ENCODE results near the gene PDZD8.

Gene PDZD8, protein sequence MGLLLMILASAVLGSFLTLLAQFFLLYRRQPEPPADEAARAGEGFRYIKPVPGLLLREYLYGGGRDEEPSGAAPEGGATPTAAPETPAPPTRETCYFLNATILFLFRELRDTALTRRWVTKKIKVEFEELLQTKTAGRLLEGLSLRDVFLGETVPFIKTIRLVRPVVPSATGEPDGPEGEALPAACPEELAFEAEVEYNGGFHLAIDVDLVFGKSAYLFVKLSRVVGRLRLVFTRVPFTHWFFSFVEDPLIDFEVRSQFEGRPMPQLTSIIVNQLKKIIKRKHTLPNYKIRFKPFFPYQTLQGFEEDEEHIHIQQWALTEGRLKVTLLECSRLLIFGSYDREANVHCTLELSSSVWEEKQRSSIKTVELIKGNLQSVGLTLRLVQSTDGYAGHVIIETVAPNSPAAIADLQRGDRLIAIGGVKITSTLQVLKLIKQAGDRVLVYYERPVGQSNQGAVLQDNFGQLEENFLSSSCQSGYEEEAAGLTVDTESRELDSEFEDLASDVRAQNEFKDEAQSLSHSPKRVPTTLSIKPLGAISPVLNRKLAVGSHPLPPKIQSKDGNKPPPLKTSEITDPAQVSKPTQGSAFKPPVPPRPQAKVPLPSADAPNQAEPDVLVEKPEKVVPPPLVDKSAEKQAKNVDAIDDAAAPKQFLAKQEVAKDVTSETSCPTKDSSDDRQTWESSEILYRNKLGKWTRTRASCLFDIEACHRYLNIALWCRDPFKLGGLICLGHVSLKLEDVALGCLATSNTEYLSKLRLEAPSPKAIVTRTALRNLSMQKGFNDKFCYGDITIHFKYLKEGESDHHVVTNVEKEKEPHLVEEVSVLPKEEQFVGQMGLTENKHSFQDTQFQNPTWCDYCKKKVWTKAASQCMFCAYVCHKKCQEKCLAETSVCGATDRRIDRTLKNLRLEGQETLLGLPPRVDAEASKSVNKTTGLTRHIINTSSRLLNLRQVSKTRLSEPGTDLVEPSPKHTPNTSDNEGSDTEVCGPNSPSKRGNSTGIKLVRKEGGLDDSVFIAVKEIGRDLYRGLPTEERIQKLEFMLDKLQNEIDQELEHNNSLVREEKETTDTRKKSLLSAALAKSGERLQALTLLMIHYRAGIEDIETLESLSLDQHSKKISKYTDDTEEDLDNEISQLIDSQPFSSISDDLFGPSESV

GRCh38 chr10:117375360-117376178 lies at the start of gene PDZD8:
TSS of gene PDZD8 (minus strand) at chr10:117375440. CDS start at chr10:117375227, 213 bp downstream.
- peak; percentile 88 to 94 for DNase-seq

DNA sequence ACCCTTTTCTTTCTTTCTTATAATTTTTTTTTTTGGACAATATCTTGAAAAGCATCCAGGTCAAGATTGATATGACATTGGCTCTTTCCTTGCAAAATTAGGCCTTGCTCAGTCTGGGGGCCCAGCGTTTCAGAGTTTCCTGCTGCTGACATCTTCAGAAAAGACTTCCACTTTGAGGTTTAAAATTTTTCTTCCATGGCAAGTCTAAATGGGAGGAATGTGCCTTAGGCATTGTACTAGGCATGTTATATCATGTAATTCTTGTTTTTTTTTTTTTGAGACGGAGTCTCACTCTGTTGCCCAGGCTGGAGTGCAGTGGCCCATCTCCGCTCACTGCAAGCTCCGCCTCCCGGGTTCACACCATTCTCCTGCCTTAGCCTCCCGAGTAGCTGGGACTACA lies 48.9 kb upstream of the PDZD8 start:
- no peak for DNase-seq

DNA sequence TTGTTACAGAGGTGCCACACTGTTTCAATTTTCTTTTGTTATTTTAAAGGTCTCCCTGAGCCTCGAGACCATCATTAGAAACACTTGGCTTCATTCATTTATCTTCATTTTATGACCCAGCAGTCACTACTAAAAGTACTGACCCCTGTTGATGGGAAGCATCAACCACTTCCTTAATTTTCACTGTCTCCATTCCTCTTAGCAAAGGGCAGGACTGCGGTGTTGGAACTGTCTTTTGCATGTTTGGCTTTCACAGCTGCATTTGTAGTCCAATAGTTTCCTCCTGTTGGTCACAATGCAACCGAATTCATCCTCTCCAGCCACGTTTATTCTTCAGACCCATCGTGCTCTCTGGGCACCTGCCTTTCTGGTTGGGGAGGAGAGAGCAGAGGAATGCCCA lies 46.7 kb upstream of the PDZD8 start:
- no peak for DNase-seq

DNA sequence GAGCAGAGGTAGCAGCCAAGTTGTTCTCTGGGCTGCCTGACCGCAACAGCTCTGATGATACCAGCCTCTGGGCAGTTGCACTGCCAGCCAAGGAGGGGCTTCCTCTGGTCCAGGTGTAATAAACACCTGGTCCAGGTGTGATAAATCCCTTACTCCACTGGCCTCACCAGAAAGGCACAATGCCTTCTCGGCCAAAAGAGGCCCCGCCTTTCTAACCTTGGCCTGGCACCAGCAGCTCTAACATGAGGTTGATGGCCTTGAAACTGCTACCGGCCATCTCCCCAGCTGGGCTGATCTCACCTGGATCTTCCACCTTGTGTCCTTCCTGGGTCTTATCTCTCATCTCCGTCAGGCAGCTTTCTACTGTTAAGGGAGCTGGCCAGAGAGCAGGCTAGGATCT lies 45.5 kb upstream of the PDZD8 start:
- DNase-seq = no peak

GRCh38 chr10:117419921-117420320 lies 44.7 kb upstream of the PDZD8 start:
- DNase-seq = peak in 1 of 2 donors; percentile 12

DNA sequence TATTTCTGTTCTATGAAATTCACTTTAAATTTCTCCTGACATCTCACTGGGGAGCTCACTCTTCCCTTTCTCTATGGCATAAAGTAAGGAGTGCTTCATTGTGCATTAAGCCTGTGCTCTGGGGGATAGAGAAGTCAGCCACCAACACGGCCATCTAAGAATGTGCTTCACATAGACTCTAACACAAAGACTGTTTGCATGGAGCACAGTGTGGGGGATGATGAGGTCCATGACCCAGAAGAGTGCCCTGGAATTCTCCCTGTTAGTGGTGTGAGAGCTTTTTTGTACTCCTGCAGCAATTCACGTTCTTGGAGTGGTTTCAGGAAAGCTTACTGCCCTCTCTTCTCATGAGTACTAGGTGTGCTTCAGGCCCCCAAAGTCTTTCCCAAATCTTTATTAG lies 43.9 kb upstream of the PDZD8 start:
- DNase-seq = no peak

DNA sequence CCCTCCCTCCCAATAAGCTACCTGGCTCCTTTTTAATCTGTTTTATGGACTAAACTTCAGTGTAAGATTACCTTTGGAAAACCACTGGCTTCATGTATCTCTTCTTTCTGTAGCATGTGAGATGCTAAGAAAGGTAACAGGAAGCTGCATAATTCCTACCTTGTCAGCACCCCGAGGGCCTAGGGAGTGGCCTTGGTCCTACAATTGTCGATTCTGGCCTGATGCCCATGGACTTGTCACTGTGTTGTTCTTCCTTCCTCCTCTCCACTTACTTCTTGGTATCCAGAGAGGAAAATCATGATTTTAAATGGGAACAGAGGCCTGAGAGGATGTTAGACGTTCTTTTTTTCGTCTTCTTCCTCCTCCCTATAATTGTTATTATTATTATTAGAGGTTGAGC lies 42.9 kb upstream of the PDZD8 start:
- DNase-seq = no peak

DNA sequence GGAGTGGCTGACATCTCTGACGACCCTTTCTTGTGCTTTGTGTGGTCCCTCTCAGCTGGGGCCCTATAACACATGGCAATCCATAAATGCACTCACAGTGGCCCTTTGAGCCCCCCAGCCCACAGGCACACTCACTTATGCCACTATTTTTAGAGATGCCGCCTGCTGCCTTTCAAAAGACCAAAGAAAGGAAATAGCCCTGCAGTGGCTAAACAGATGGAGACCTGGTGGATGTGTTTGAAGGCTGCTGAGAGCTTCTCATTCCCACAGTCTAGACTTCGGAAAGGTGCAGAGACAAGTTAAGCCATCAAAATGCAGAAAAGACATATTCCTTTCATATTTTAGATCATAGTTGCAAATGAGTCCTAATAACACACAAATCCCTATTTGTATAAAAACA lies 42.0 kb upstream of the PDZD8 start:
- DNase-seq = no peak

GRCh38 chr10:117413928-117414618 lies 38.8 kb upstream of the PDZD8 start:
- DNase-seq = no peak

DNA sequence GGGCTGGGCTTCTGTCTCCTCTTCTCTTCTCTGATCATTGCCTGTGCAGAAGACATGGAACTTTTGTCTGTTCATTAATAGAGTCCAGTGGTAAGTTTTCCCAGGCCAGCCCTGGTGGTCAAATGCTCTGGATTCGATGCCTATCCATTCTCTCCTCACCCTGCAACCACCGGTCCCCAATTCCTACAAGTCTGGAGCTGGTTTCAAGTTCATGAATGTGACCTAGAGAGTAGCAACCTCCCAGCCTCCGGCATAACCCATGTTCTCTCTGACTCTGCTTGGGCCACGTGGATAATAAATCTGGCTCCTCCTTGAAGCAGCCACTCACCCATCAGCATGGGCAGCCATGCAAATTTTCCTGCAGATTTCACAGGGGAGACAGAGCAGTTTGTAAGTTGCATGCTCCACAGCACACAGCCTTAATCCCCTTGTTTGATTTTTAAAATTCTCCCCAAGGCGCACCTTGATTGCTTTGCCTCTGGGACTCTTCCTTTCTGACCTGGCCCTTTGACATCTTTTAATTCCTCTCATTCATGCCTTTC lies 37.3 kb upstream of the PDZD8 start:
- no peak for DNase-seq

DNA sequence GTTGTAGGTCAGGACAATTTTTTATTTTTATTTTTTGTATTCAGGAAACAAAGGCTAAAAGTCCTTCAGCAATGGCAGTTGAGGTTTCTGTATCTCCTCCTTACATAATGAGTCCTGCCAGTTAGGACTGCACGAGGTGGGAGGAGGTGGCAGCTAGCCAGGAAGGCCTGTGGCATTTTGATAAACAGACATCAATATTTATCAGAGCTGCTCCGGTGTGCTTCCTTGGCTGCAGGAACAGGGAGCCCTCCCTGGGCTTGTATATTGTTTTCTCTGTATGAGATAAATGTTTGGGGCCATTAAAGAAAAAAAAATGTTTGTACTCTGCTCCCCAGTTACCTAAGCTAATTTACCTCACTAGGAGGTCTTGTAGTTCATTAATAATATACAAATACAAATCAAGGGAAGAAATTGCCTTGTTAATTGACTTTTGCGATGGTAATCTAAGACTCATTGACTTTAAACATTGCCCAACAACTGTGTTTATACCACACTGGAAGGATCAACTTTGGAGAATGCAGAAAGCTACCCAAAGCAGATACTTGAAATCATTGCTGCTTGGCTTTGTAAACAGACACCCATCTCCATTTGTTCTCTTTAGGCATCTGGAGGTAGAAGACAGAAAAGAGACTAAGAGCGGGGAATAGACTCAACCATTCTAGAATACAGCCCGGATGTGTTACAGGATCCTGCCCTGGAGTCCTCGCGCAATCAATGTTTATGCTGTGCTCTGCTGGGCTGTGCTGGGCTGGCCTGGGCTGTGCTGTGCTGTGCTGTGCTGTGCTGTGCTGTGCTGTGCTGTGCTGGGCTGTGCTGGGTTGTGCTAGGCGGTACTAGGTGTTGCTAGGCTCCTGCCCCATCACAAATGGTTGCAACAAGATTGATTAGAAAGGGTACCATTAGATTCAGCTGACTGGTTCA lies 36.5 kb upstream of the PDZD8 start:
- DNase-seq = no peak

- DNase-seq = no peak
Measured at GRCh38 chr10:117410557-117410956, 35.3 kb upstream of the PDZD8 start.

DNA sequence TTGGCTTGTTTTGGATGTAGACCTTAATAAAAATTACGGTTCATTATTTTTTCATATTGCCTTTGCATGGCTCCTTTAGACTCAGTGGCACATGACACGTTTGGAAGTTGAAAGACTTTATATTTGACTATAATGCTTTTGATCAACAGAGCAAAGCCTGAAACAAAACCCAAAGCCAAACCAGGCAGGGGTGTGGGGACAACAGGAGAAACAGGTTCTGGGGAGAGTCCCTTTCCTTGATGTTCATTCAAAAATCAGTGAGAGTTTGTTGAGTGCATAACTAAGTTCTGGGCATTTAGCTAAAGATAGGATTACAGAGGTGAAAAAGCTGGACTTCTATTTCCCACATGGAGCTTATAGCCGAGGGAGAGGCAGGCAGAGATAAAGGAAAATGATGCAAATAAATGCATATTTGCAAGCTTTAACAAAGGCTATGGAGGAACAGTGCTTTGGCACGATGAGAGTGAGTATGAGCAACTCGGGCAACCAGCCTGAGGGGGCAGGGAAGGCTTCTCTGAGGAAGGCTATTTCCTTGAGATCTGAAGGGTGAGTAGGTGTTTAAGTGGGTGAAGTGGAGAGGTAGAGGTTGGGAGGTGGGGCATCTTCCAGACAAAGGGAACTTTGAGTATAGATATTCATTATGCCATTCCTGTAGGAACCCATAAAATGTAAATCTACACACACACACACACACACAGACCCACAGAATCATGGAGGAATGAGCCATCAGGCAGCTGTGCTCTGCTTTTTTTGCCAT lies 34.5 kb upstream of the PDZD8 start:
- DNase-seq = no peak

- no peak for DNase-seq
Measured at GRCh38 chr10:117408436-117409384, 33.5 kb upstream of the PDZD8 start.

DNA sequence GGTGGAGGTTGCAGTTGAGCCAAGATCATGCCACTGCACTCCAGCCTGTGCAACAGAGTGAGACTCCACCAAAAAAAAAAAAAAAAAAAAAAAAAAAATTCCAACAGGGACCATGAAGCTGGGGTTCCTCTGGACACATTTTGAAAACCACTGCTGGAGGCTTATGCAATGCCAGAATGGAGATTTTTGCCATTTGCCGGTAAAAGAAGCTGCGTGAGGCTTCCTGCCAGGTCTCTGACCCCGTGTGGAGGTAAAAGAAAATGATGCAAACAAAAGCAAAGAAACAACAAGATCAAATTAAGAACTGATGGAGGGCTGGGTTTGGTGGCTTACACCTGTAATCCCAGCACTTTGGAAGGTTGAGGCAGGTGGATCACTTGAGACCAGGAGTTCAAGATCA lies 30.5 kb upstream of the PDZD8 start:
- no peak for DNase-seq

DNA sequence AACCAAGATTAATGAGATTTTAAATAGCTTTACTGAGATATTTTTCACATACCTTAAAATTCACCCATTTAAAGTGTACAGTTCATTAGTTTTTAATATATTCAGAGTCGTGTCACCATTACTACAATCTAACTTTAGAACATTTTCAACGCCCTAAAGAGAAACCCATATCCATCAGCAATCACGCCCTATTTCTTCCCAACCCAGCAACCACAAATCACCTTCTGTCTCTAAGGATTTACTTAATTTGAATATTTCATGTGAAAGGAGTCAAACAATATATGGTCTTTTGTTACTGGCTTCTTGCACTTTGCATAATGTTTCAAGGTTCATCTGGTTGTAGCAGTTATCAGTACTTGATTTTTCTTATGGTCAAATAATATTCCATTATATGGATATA lies 25.1 kb upstream of the PDZD8 start:
- no peak for DNase-seq

DNA sequence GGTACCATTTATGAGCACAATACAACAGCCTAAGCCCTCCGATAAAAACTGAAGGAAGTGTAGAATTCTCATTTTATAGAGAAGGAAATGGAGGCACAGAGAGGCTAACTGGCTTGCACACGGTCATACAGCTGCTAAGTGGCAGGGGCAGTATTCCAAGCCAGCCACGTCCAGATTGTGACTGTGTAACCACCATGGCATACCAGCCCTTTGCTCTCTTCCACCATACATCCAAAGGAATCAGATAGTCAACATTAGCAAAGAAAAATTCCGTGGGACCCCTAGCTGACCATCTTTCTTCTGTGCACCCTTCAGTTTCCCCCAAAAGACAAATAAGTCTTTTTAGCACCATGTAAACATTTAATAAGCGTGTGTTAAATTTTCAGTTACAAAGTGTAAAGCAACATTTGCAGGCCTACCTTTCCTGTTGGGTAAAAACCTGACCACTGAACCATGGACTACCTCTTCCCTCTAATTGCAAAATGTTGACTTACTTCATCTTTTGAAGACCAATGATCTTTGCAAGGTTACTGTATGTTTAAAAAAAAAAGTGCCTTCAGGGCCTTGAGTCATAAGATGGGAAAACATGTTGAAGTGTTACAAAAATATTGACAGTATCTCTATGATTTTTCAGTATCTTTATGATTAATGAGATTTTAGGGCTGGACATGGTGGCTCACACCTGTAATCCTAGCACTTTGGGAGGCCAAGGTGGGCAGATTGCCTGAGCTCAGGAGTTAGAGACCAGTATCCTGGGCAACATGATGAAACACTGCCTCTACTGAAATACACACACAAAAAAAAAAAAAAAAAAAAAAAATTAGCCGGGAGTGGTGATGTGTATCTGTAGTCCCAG lies 24.3 kb upstream of the PDZD8 start:
- no peak for DNase-seq

GRCh38 chr10:117398029-117398428 lies 22.8 kb upstream of the PDZD8 start:
- DNase-seq = no peak

Measured in inflammatory macrophage treated with lipopolysaccharide for 1 hour (primary cell).